Activated B cell treated with CpG ODN at 0.5 μM for 24 hours (primary cell): ENCODE data around the gene GPR3. TPM values are rescaled to one million over a fixed set of nuclear protein-coding genes. Genes with fewer than 3 reads are reported as not detected.

Experiments used
- ATAC-seq: fragments of 200-7000 bp; cut with Tn5 transposase; one replicate; pipeline ENCODE4 v1.10.0; 2021; ENCODE audit warnings: low read depth, mild to moderate bottlenecking, moderate library complexity
- CTCF ChIA-PET: fragments of 350-600 bp; sonication (Branson Sonifier 250); formaldehyde crosslinking; loops from one replicate; lab custom pipeline; 2021; ENCODE audit warnings: antibody characterized with exemption; lab: Charles Lee
- POLR2A ChIA-PET: fragments of 350-600 bp; sonication (Branson Sonifier 250); formaldehyde crosslinking; loops from one replicate; lab custom pipeline; 2021; ENCODE audit warnings: antibody characterized with exemption; lab: Charles Lee
- DNase-seq: peaks from one replicate; pipeline ENCODE4 v3.0.0; 2022
- H3K27ac Mint-ChIP-seq: one replicate; pipeline ENCODE4 v1.8.0; 2020; ENCODE audit warnings: mixed read lengths
- H3K27me3 Mint-ChIP-seq: one replicate; pipeline ENCODE4 v1.8.0; 2021; ENCODE audit warnings: mixed read lengths
- H3K36me3 Mint-ChIP-seq: one replicate; pipeline ENCODE4 v1.8.0; 2021; ENCODE audit warnings: low read depth, mixed read lengths
- H3K4me1 Mint-ChIP-seq: one replicate; pipeline ENCODE4 v1.8.0; 2021; ENCODE audit warnings: mixed read lengths
- H3K4me3 Mint-ChIP-seq: one replicate; pipeline ENCODE4 v1.8.0; 2020; ENCODE audit warnings: mild to moderate bottlenecking, mixed read lengths
- H3K9me3 Mint-ChIP-seq: one replicate; pipeline ENCODE4 v1.8.0; 2020; ENCODE audit warnings: mixed read lengths
- intact Hi-C: fragments of 100-400 bp; cut with micrococcal nuclease; formaldehyde crosslinking; loops from one replicate; pipeline ENCODE4 v1.15.1; 2024
- total RNA-seq: library from RNA; stranded (reverse); gene quantifications from 2 replicates; pipeline ENCODE4 v1.2.3, GENCODE V29; 2022
- TF ChIP-seq, protein P1 (sequence below): fragments of 200-600 bp; IDR thresholded peaks from one replicate; pipeline ENCODE4 v1.8.0; 2022; ENCODE audit warnings: antibody characterized with exemption, mild to moderate bottlenecking

The GPR3 gene
- total RNA-seq, 1 donor from 2014 or later: 0.11 TPM

DNA sequence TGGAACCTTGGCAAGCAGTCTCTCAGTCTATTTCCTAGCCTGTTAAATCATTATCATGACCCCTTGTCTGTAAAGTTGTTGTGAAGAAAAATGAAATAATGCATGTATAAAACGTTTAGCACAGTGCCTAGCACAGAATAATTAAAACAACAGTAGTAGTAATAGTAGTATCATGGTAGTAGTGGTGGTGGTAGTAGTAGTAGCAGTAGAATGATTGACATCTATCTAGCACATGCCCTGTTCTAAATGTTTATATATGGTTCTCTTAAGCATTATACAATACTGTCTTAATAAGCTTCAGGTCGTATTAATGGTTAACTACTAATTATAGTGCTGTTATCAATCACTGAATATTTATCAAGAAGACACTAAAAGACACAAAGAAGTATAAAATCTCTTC is 46.7 kb downstream of the GPR3 start:
- Mint-ChIP-seq H3K9me3 (no peaks in the 10 kb centered on the region), H3K36me3 (peaks cover 19% of the 10 kb centered on the region), H3K27me3 (no peaks in the 10 kb centered on the region), H3K27ac (peak overlapping the region; percentile 85), H3K4me3 (no peak overlapping the region), H3K4me1 (peaks cover 76% of the 10 kb centered on the region)
- intact Hi-C loops: loop anchor here (2.0 kb wide), 1 partner anchor 36 kb away; no protein-coding TSS in a partner anchor
- ChIA-PET POLR2A (interaction anchor here (0.8 to 3.0 kb wide), 6 partner anchors 8 to 51 kb away, joined by 3 to 21 read pairs (median 8); partner anchors contain the start of gene WASF2), CTCF (interaction anchor here (1.0 to 1.1 kb wide), 2 partner anchors 36 to 167 kb away, joined by 3 to 5 read pairs; no protein-coding TSS in a partner anchor)
- DNase-seq (no peak), ATAC-seq (no peak)
- TF ChIP-seq, protein P1, sequence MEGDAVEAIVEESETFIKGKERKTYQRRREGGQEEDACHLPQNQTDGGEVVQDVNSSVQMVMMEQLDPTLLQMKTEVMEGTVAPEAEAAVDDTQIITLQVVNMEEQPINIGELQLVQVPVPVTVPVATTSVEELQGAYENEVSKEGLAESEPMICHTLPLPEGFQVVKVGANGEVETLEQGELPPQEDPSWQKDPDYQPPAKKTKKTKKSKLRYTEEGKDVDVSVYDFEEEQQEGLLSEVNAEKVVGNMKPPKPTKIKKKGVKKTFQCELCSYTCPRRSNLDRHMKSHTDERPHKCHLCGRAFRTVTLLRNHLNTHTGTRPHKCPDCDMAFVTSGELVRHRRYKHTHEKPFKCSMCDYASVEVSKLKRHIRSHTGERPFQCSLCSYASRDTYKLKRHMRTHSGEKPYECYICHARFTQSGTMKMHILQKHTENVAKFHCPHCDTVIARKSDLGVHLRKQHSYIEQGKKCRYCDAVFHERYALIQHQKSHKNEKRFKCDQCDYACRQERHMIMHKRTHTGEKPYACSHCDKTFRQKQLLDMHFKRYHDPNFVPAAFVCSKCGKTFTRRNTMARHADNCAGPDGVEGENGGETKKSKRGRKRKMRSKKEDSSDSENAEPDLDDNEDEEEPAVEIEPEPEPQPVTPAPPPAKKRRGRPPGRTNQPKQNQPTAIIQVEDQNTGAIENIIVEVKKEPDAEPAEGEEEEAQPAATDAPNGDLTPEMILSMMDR: no peak

- DNase-seq: no peak
- Mint-ChIP-seq H3K4me1 (peaks cover 65% of the 10 kb centered on the region), H3K36me3 (peaks cover 34% of the 10 kb centered on the region), H3K9me3 (no peaks in the 10 kb centered on the region), H3K27ac (peak overlapping the region; percentile 82), H3K27me3 (no peaks in the 10 kb centered on the region), H3K4me3 (no peak overlapping the region)
- ChIA-PET CTCF (interaction anchor here (1.1 to 3.1 kb wide), 2 partner anchors 28 to 41 kb away, joined by 3 to 11 read pairs; no protein-coding TSS in a partner anchor), POLR2A (no interaction called here)
- TF ChIP-seq, protein P1: no peak
- intact Hi-C loops: loop anchor here (1.0 to 2.0 kb wide), 3 partner anchors 8 to 34 kb away; no protein-coding TSS in a partner anchor
- no peak for ATAC-seq
Observed at GRCh38 chr1:27444632-27445031, 52.2 kb downstream of the GPR3 start.

Other genes with a start within 250 kb of the GPR3 start
- gene SLC9A1, start 237.5 kb upstream of the GPR3 start, total RNA-seq: 12.2 and 13.6 TPM in 2 replicates
- 62.8 and 65.1 TPM in 2 replicates for gene WDTC1, start 158.0 kb upstream of the GPR3 start, total RNA-seq
- gene TMEM222, start 70.5 kb upstream of the GPR3 start, total RNA-seq: 39.3 and 43.0 TPM in 2 replicates
- 76.0 and 81.9 TPM in 2 replicates for gene SYTL1, start 50.6 kb upstream of the GPR3 start, total RNA-seq
- 4.6 and 7.4 TPM in 2 replicates for gene MAP3K6, start 25.7 kb upstream of the GPR3 start, total RNA-seq
- not detected in 2 replicates for gene FCN3, start 17.8 kb upstream of the GPR3 start, total RNA-seq
- gene CD164L2, start 9.3 kb upstream of the GPR3 start, total RNA-seq: 0.16 TPM in 1 of 2 replicates, not detected in the other
- 136 and 137 TPM in 2 replicates for gene WASF2, start 97.5 kb downstream of the GPR3 start, total RNA-seq
- gene AHDC1, start 211.5 kb downstream of the GPR3 start, total RNA-seq: 22.4 and 23.3 TPM in 2 replicates
- gene FGR, start 242.6 kb downstream of the GPR3 start, total RNA-seq: 28.6 and 28.8 TPM in 2 replicates